Activated naive CD4-positive, alpha-beta T cell treated with anti-CD3 and anti-CD28 coated beads, Interleukin-2, amount 50 U/mL, for 72 hours (primary cell): ENCODE data around the gene KRT33B. TPM values are rescaled to one million over a fixed set of nuclear protein-coding genes. Genes with fewer than 3 reads are reported as not detected.
A peak's percentile ranks its signal among the peaks of the same experiment; 100 is the strongest.

Experiments
- ATAC-seq, 2 donors: fragments of 150-1000 bp; cut with Tn5 transposase; 2 replicates each; pipeline ENCODE4 v1.10.0; 2021; ENCODE audit warnings: mild to moderate bottlenecking in 2 of 2, moderate library complexity in 2 of 2
- DNase-seq, 2 donors: peaks; one replicate each; pipeline ENCODE4 v3.0.0; 2021 to 2022; ENCODE audit warnings: low spot score in 2 of 2
- H3K27ac Mint-ChIP-seq, 2 donors: one replicate each; pipeline ENCODE4 v1.8.0; 2022; ENCODE audit warnings: mild to moderate bottlenecking in 2 of 2, mixed read lengths in 2 of 2
- H3K36me3 Mint-ChIP-seq, 2 donors: one replicate each; pipeline ENCODE4 v1.8.0; 2022; ENCODE audit warnings: mixed read lengths in 2 of 2
- H3K9me3 Mint-ChIP-seq, 2 donors: one replicate each; pipeline ENCODE4 v1.8.0; 2022; ENCODE audit warnings: mixed read lengths in 2 of 2
- total RNA-seq, 2 donors: library from RNA; stranded (reverse); gene quantifications; one replicate each; pipeline ENCODE4 v1.2.3, GENCODE V29; 2022

The KRT33B gene
- total RNA-seq, 2 donors from 2014 or later = not detected

DNA sequence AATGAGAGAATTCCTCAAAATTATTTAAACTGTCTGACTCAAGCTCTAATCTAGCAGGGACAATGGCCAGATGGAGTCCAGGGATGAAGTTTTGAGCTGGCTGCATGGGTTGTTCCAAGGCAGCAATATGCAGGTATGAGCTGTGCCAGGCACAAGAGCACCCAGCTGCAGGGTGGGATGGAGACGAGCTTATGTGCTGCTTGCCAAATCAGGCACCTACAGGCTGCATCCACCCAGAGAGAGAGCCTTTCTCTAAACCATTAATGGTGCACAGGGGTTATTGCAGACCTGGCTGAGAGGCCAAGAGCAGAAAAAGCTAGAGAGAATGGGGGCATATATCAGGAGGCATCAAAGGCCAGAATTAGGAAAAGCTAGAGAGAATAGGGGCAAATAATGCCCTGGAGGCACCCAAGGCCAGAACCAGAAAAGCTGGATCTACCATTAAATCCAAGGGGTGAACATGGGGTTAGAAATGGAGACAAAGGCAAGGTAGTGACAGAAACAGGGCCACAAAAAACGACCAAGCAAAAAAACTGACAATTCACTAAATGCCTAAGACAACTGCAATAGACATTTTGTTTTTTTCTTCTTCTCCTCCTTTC is 29.9 kb downstream of the KRT33B start:
- no peak for ATAC-seq
- Mint-ChIP-seq H3K9me3 (peaks cover 10 to 12% of the 10 kb centered on the region in 2 donors), H3K27ac (peak overlapping the region; percentile 69 to 81), H3K36me3 (peaks cover 12 to 13% of the 10 kb centered on the region in 2 donors)
- no peak for DNase-seq

DNA sequence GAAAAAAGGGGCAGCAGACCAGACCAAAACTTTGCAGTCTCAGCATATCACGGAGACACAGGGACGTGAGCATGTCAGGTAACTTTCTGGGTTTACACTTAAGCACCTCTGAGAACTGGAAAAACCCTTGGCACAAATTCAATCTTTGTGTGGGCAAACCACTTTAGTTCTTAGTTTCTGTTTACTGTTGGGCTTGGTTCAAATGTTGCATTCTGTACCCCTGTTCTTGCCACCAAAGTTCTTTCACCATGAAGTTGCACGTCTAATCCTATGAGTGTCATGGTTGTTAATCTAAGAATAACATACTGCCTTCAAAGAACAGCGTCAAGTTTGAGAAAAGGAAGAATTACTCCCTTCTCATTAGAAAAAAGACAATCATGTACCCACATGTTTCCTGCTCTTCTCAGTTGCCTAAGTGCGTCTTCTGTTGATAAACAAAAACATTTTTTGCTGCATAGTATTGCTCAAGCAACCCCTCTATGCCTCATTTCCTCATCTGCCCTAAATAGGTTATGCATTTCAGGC is 30.6 kb downstream of the KRT33B start:
- peak; percentile 41 to 71 for ATAC-seq
- H3K27ac Mint-ChIP-seq = peak overlapping the region; percentile 69 to 81
- H3K36me3 Mint-ChIP-seq = peaks cover 13 to 14% of the 10 kb centered on the region in 2 donors
- DNase-seq = peak in 1 of 2 donors; percentile 42
- peaks cover 8 to 12% of the 10 kb centered on the region in 2 donors for H3K9me3 Mint-ChIP-seq

DNA sequence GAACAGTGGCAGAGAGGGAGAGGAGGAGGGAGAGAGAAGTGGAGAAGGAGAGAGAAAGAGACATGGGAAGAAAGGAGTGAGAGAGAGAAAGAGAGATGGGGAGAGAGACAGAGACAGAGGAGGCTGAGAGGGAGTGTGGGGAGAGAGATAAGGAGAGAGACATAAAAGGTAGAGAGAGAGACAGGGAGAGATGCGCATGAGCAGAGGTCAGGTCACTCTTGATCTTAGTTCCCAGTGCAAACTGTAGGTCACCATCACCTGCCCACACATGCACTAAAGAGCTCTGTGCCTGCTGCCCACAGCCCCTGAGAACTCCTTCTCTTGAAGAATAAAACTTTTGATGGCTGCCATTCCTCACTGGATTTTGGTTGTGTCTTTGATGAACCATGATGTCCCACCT is 33.9 kb downstream of the KRT33B start:
- peaks cover 0 to 6% of the 10 kb centered on the region in 2 donors for H3K9me3 Mint-ChIP-seq
- no peak for ATAC-seq
- peak overlapping the region in 1 of 2 donors; percentile 38 for H3K27ac Mint-ChIP-seq
- DNase-seq = no peak
- peaks cover 0 to 6% of the 10 kb centered on the region in 2 donors for H3K36me3 Mint-ChIP-seq

DNA sequence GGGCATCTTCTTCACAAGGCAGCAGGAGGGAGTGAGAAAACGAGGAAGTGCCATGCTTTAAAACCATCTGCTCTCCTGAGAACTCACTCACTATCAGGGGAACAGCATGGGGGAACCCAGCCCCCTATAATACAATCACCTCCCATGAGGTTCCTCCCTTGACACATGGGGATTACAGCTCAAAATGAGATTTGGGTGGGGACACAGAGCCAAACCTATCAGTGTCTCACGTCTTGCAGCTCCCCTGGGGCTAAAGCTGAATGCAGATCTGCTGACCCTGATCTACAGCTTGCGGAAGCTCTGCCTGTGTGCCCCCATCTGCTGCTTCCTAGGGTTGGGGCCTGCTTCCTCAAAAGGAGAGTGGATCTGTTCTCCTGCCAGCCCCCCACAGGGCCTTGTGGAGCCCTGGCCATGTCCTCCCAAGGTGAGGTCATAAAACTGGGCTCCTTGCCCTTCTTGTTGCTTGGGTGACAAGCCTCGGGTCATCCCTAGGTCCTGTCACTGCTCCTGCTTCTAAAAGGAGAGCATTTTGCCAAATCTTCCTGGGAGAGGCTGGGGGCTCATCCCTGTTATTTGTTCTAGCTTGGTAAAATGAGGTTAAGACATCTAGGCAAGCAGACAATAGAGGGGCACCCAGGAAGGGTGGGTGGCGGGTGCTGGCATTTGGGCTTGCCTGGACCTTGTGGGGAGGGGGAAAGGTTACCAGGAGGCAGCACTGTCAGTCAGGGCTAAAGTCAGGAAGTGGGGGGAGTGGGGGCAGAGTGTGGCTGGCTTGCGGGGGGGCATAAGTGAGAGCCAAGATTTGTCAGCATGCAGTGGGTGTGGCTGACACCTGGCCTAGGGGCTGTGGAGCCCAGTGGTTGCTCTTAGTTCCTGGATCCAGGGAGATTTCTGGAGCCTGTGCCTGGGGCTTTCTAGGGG is 35.0 kb downstream of the KRT33B start:
- Mint-ChIP-seq H3K36me3 (peaks cover 0 to 6% of the 10 kb centered on the region in 2 donors), H3K27ac (peak overlapping the region in 1 of 2 donors; percentile 14), H3K9me3 (peaks cover 0 to 6% of the 10 kb centered on the region in 2 donors)
- DNase-seq = no peak
- ATAC-seq = no peak

DNA sequence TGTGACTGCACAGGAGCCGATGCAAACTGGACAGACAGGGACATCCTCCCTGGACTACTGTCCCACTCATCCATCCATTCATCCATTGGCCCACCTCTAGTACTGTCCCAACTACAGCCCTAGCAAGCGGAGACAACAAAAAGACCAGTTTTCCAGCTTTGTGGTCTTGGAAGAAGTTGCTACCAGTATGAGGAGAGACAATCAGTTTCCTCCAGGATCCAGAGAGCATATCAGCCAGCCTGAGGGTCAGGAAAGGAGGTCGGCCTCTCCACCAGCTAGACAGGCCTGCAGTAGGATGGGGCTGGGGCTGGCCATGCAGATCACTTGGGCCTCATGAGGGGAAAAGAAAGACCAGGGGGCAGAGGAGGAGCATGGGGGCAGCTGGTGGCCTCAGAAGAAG is 35.8 kb downstream of the KRT33B start:
- H3K27ac Mint-ChIP-seq = peak overlapping the region in 1 of 2 donors; percentile 14
- no peak for ATAC-seq
- peaks cover 0 to 6% of the 10 kb centered on the region in 2 donors for H3K9me3 Mint-ChIP-seq
- peaks cover 0 to 6% of the 10 kb centered on the region in 2 donors for H3K36me3 Mint-ChIP-seq
- no peak for DNase-seq

DNA sequence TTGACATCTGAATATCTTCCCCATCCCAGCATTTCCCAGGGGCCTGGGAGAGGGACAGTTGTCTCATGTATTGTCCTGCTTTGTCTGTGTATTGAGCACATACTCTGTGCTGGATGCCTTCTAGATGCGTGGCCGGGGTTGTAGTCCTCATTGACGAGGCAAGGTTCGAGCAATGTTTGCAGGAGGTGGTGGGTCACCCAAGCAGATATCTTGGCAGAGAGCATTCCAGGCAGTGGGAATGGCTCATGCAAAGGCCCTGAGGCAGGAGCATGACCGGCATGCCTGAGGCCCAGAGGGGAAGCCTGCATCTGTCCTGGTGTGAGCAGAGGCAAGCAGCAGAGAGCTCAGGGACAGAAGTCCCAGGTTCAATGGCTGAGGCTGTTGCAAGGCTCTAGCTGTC is 36.5 kb downstream of the KRT33B start:
- DNase-seq (no peak), ATAC-seq (no peak)
- Mint-ChIP-seq H3K36me3 (peaks cover 0 to 6% of the 10 kb centered on the region in 2 donors), H3K9me3 (peaks cover 0 to 6% of the 10 kb centered on the region in 2 donors), H3K27ac (no peak overlapping the region)

DNA sequence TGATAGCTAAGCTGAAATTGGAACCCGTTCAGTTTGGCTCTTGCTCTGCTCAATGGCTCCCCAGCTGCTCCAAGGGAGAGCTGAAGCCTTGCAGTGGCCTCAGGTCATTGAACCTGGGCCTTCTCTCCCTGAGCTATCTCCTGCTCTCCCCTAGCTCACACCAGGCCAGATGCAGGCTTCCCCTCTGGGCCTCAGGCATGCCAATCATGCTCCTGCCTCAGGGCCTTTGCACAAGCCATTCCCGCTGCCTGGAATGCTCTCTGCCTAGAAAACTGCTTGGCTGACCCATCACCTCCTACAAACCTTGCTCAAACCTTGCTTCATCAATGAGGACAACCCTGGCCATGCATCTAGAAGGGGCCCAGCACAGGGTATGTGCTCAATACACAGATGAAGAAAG is 37.4 kb downstream of the KRT33B start:
- ATAC-seq (no peak), DNase-seq (no peak)
- H3K9me3 Mint-ChIP-seq = peaks cover 0 to 6% of the 10 kb centered on the region in 2 donors
- peaks cover 0 to 6% of the 10 kb centered on the region in 2 donors for H3K36me3 Mint-ChIP-seq
- no peak overlapping the region for H3K27ac Mint-ChIP-seq

DNA sequence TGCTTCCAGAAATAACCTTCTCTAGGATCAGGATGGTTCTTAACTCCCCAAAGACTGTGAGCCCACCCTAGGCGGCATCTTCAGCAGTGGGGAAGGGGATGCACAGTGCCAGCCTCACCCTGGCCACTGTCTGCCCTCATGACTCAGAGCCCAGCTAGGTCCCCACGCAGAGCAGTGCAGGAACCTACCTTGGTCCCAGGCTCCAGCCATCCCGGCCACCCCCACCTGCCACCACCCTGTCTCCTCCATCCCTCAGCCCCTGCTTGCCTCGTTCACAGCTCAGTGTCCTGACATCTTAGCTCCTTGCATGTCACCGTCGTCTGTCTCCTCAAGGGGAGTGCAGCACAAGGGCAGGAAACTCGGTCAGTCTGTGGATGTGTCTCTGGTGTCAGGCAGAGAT is 38.0 kb downstream of the KRT33B start:
- H3K36me3 Mint-ChIP-seq = peaks cover 0 to 6% of the 10 kb centered on the region in 2 donors
- no peak for DNase-seq
- no peak for ATAC-seq
- no peak overlapping the region for H3K27ac Mint-ChIP-seq
- peaks cover 0 to 6% of the 10 kb centered on the region in 2 donors for H3K9me3 Mint-ChIP-seq

DNA sequence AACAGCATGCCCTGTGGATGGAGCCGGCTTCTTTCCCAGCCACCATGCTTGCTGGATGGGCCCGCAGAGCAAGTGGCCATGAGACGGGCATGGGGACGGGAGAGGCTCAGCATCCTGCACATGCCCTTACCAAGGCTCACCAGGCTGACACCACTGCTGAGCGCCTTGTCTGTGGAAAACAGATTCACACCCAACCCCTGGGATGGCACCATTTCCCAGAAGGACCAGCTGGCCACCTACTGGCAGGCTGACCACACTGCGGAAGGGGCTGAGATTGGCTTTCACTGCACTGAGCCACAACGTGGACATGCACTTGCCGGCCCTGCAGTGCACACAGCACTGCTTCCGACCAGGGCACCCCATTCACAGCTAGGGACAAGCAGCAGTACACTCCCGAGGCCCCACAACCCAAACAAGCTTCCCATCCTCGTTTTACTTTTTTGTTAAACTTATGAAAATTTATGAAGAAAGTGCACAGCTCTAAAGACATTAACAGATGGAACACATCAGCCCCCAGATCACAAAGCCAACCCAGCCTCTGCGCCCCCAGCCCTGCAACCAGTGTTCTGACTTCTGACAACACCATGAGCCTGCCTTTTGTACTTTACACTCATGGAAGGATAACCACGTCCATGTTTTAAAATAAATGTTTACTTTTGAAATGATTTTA is 40.2 kb downstream of the KRT33B start:
- Mint-ChIP-seq H3K36me3 (peaks cover 0 to 6% of the 10 kb centered on the region in 2 donors), H3K27ac (no peak overlapping the region), H3K9me3 (peaks cover 0 to 6% of the 10 kb centered on the region in 2 donors)
- DNase-seq (no peak), ATAC-seq (peak; percentile 44)

DNA sequence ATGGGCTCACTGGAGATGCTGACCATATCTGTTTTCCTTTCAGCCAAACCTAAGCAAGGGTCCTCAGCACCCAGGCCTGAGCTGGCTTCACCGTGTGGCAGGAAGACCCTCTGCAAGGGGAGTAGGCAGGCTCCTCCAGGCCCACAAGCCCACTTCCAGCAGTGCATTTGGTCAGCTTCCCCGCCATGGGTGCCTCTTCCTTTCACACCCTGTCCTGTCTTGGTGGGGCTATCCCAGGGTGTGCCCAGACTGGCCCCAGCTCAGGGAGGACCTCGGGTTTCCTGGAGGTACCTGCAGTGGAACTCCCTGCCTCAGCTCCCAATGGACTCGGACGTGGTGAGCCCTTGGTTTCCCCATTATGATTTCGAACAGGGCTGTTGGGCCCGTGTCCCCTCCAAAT is 41.4 kb downstream of the KRT33B start:
- ATAC-seq = no peak
- DNase-seq = no peak
- no peaks in the 10 kb centered on the region for H3K36me3 Mint-ChIP-seq
- H3K9me3 Mint-ChIP-seq = no peaks in the 10 kb centered on the region
- H3K27ac Mint-ChIP-seq = no peak overlapping the region

DNA sequence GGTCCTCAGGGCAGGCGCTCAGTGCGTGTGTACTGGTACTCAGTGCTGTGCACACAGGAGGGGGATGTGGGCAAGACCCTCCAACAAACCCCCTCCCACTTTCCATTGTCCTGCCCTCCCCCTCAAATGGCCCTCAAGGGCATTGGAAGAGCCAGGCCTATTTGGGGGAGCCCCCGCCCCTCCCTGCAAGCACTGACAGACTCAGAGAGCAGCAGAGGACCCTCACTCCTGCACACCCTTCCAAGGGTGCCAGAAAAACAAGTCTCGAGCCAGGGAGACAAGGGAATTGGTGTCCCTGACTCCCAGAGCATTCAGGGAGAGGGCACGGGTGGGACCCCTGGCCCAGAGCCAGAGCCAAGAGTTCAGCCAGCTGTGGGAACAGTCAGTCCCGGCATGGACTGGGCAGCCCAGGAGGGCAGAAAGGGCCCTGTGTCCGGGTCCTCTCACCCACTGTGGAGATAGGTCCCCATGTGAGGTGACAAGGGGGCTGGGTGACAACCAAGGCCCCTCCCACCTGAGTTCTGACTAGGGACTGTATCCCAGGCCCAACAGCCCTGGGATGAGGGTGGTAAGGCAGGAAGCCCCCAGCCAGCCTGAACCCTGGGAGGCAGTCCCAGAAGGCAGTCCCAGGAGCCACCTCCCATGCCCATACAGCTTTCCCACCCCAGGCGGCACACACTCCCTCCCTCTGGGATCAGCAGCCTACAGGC is 42.0 kb downstream of the KRT33B start:
- Mint-ChIP-seq H3K9me3 (no peaks in the 10 kb centered on the region), H3K27ac (peak overlapping the region in 1 of 2 donors; percentile 73), H3K36me3 (no peaks in the 10 kb centered on the region)
- DNase-seq = no peak
- no peak for ATAC-seq

DNA sequence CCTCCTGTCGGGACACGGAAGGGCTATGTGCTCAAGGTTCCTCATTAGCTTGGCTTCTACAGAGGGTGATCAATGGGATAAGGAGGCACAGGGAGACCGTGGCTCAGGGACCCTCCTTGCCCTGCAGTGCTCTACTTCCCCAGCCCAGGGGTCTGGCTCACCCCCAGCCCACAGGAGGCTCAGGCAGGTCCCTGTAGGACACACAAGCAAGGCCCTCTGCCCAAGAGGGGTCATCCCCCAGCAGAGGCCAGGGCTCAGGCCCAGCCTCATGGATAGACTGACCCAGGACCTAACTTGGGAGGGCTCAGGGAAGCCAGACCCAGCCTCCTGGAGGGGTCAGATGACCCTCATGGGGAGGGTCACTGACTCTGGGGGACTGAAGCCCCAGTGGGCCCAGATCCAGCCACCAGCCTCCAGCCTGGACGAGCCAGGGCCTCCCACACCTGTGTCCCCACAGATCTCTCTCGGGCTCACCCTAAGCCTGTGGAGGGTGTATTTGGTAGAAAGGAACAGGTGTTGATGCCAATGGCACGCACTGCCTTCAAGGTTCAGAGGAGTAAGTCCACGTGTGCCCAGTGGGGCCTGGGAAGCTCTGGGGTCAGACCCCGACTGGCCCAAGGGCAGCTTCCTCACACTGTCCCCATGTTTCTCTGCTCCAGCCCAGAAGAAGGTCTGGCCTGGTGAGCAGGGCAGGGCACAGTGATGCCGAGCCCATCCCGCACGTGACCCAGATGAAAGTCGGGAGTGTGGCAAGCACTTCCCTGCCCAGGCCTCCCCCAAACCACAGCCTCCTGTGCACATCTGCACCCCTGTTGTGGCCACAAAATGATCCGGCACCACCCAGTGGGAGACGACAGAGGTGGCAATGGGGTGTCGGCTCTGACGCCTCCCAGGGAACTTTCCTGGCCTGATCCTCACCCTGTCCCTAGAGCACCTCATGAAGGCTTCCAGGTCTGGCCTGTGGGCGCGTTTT is 43.2 kb downstream of the KRT33B start:
- no peaks in the 10 kb centered on the region for H3K9me3 Mint-ChIP-seq
- H3K36me3 Mint-ChIP-seq = no peaks in the 10 kb centered on the region
- ATAC-seq (peak in 1 of 2 donors; percentile 16), DNase-seq (no peak)
- H3K27ac Mint-ChIP-seq = peak overlapping the region in 1 of 2 donors; percentile 73

DNA sequence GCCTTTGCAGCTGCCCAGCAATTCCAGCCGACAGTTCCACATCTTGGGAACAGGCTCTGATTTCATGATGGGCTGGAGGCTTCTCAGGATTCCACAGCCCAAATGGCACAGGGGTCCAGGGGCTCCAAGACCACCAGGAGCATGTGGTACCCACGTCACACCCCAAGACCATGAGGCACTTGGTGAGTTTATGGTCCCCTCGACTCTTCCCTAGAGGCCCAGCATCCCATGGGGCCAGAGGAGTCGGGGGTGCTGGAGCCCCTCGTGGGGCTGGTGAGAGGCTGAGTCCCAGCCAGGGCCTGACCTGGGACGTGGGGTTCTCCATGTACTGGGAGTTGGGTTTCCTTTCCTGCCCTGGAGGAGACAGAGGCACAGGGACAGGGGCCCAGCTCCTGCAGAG is 44.0 kb downstream of the KRT33B start:
- DNase-seq (no peak), ATAC-seq (no peak)
- Mint-ChIP-seq H3K9me3 (peaks cover 0 to 2% of the 10 kb centered on the region in 2 donors), H3K36me3 (peaks cover 0 to under 1% of the 10 kb centered on the region in 2 donors), H3K27ac (peak overlapping the region in 1 of 2 donors; percentile 73)

DNA sequence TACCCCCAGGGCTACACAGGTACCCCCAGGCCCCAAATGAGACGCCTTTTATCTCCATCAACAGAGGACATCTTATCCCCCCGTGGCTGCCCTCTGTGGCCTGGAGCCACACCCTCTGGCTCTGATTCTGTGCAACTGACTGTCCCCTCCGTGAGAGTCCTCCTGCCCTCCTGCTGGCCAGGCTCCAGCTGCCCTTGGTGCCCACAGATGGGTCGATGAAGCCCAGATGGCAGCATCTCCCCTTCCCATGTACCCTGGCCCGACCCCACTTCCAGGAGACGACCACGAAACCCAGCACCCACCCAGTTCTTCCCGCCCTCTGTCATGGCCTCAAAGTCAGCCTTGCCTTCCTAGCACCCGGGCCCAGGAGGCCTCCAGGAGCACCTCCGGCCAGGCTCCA is 44.5 kb downstream of the KRT33B start:
- peaks cover 4 to 6% of the 10 kb centered on the region in 2 donors for H3K36me3 Mint-ChIP-seq
- no peak for ATAC-seq
- no peak for DNase-seq
- H3K27ac Mint-ChIP-seq = no peak overlapping the region
- H3K9me3 Mint-ChIP-seq = peaks cover 1 to 7% of the 10 kb centered on the region in 2 donors
